ENCODE results near the gene C16orf78. TPM values are rescaled to one million over a fixed set of nuclear protein-coding genes. Genes with fewer than 3 reads are reported as not detected.
"Not testable (repeated sequence)": the region's sequence is repeated elsewhere in the genome, so short reads cannot be mapped to it uniquely, and the experiment has no call there.

The C16orf78 gene
- polyA plus RNA-seq, 3 donors from 2014 or later = not detected

GRCh38 chr16:49354991-49355390, 18.6 kb upstream of the C16orf78 start:
- no peaks in the 10 kb centered on the region for H3K4me1 Mint-ChIP-seq

GRCh38 chr16:49355933-49356665, 17.5 kb upstream of the C16orf78 start:
- no peaks in the 10 kb centered on the region for H3K36me3 Mint-ChIP-seq
- DNase-seq = no peak
- no peaks in the 10 kb centered on the region for H3K4me1 Mint-ChIP-seq
- H3K27ac Mint-ChIP-seq = no peak overlapping the region
- no peak overlapping the region for H3K4me3 Mint-ChIP-seq
- H3K9me3 Mint-ChIP-seq = no peaks in the 10 kb centered on the region
- peaks cover 0 to 4% (median 2%) of the 10 kb centered on the region in 3 donors for H3K27me3 Mint-ChIP-seq (ENCODE audit: low read depth in 3 of 3)

More at GRCh38 chr16:49354991-49355390, 18.6 kb upstream of the C16orf78 start:
- Mint-ChIP-seq H3K4me3 (no peak overlapping the region), H3K27me3 (ENCODE audit: low read depth in 3 of 3) (peaks cover 0 to 6% (median 2%) of the 10 kb centered on the region in 3 donors), H3K9me3 (no peaks in the 10 kb centered on the region), H3K27ac (no peak overlapping the region), H3K36me3 (no peaks in the 10 kb centered on the region)
- no peak for DNase-seq

GRCh38 chr16:49356728-49357488, 16.7 kb upstream of the C16orf78 start:
- H3K4me1 Mint-ChIP-seq = no peaks in the 10 kb centered on the region
- no peaks in the 10 kb centered on the region for H3K36me3 Mint-ChIP-seq
- no peak for DNase-seq
- no peaks in the 10 kb centered on the region for H3K9me3 Mint-ChIP-seq
- H3K4me3 Mint-ChIP-seq = no peak overlapping the region
- no peak overlapping the region for H3K27ac Mint-ChIP-seq
- peaks cover 0 to 4% (median 2%) of the 10 kb centered on the region in 3 donors for H3K27me3 Mint-ChIP-seq (ENCODE audit: low read depth in 3 of 3)

GRCh38 chr16:49359591-49359990, 14.0 kb upstream of the C16orf78 start:
- Mint-ChIP-seq H3K4me3 (no peak overlapping the region), H3K9me3 (no peaks in the 10 kb centered on the region)
- no peak for DNase-seq

GRCh38 chr16:49361731-49362130, 11.9 kb upstream of the C16orf78 start:
- H3K4me1 Mint-ChIP-seq; H3K36me3 Mint-ChIP-seq; H3K9me3 Mint-ChIP-seq; H3K27me3 Mint-ChIP-seq (ENCODE audit: low read depth in 3 of 3); H3K4me3 Mint-ChIP-seq; DNase-seq; H3K27ac Mint-ChIP-seq: not testable (repeated sequence)

More at GRCh38 chr16:49359591-49359990, 14.0 kb upstream of the C16orf78 start:
- Mint-ChIP-seq H3K36me3 (no peaks in the 10 kb centered on the region), H3K4me1 (no peaks in the 10 kb centered on the region), H3K27me3 (ENCODE audit: low read depth in 3 of 3) (peaks cover 0 to 5% (median 2%) of the 10 kb centered on the region in 3 donors), H3K27ac (peak overlapping the region in 1 of 6 donors; percentile 49)

- H3K4me3 Mint-ChIP-seq = no peak overlapping the region
- H3K4me1 Mint-ChIP-seq = no peaks in the 10 kb centered on the region
- no peak for DNase-seq
- H3K36me3 Mint-ChIP-seq = no peaks in the 10 kb centered on the region
- H3K9me3 Mint-ChIP-seq = no peaks in the 10 kb centered on the region
- H3K27ac Mint-ChIP-seq = no peak overlapping the region
- H3K27me3 Mint-ChIP-seq (ENCODE audit: low read depth in 3 of 3) = peaks cover 1 to 5% (median 2%) of the 10 kb centered on the region in 3 donors
Measured at GRCh38 chr16:49362230-49362629, 11.4 kb upstream of the C16orf78 start.

GRCh38 chr16:49365711-49366509, 7.7 kb upstream of the C16orf78 start:
- Mint-ChIP-seq H3K36me3 (no peaks in the 10 kb centered on the region), H3K27ac (no peak overlapping the region), H3K4me1 (no peaks in the 10 kb centered on the region), H3K9me3 (no peaks in the 10 kb centered on the region), H3K27me3 (ENCODE audit: low read depth in 3 of 3) (peaks cover 1 to 5% (median 3%) of the 10 kb centered on the region in 3 donors), H3K4me3 (no peak overlapping the region)
- DNase-seq = no peak

- Mint-ChIP-seq H3K4me1 (no peaks in the 10 kb centered on the region), H3K27me3 (ENCODE audit: low read depth in 3 of 3) (peaks cover 1 to 5% (median 3%) of the 10 kb centered on the region in 3 donors), H3K27ac (no peak overlapping the region), H3K36me3 (no peaks in the 10 kb centered on the region), H3K9me3 (no peaks in the 10 kb centered on the region), H3K4me3 (no peak overlapping the region)
- DNase-seq = no peak
Measured at GRCh38 chr16:49366669-49367068, 6.9 kb upstream of the C16orf78 start.

GRCh38 chr16:49369651-49370611, 3.7 kb upstream of the C16orf78 start:
- H3K27ac Mint-ChIP-seq = no peak overlapping the region
- peaks cover 0 to 2% (median 1%) of the 10 kb centered on the region in 3 donors for H3K27me3 Mint-ChIP-seq (ENCODE audit: low read depth in 3 of 3)
- no peak overlapping the region for H3K4me3 Mint-ChIP-seq
- DNase-seq = no peak
- no peaks in the 10 kb centered on the region for H3K36me3 Mint-ChIP-seq
- peaks cover 0 to 2% (median 0%) of the 10 kb centered on the region in 6 donors for H3K9me3 Mint-ChIP-seq
- no peaks in the 10 kb centered on the region for H3K4me1 Mint-ChIP-seq

- Mint-ChIP-seq H3K9me3 (peaks cover 0 to 2% (median 0%) of the 10 kb centered on the region in 6 donors), H3K27me3 (ENCODE audit: low read depth in 3 of 3) (peaks cover 0 to 3% (median 1%) of the 10 kb centered on the region in 3 donors), H3K36me3 (no peaks in the 10 kb centered on the region), H3K4me1 (no peaks in the 10 kb centered on the region), H3K4me3 (no peak overlapping the region), H3K27ac (no peak overlapping the region)
- no peak for DNase-seq
Measured at GRCh38 chr16:49376206-49376605, 2.6 kb downstream of the C16orf78 start.

GRCh38 chr16:49377196-49377755, 3.7 kb downstream of the C16orf78 start:
- Mint-ChIP-seq H3K4me1 (no peaks in the 10 kb centered on the region), H3K9me3 (peaks cover 0 to 2% (median 0%) of the 10 kb centered on the region in 6 donors)

GRCh38 chr16:49378238-49378637, 4.6 kb downstream of the C16orf78 start:
- Mint-ChIP-seq H3K4me3 (no peak overlapping the region), H3K27me3 (ENCODE audit: low read depth in 3 of 3) (peaks cover 0 to 4% (median 3%) of the 10 kb centered on the region in 3 donors), H3K27ac (no peak overlapping the region), H3K4me1 (no peaks in the 10 kb centered on the region), H3K36me3 (no peaks in the 10 kb centered on the region), H3K9me3 (peaks cover 0 to 9% (median 2%) of the 10 kb centered on the region in 6 donors)
- no peak for DNase-seq

More at GRCh38 chr16:49377196-49377755, 3.7 kb downstream of the C16orf78 start:
- Mint-ChIP-seq H3K4me3 (no peak overlapping the region), H3K36me3 (no peaks in the 10 kb centered on the region), H3K27ac (no peak overlapping the region), H3K27me3 (ENCODE audit: low read depth in 3 of 3) (peaks cover 0 to 3% (median 1%) of the 10 kb centered on the region in 3 donors)
- no peak for DNase-seq

Measured in immature natural killer cell (primary cell).